Gastrocnemius medialis (tissue), 4 donors: ENCODE data around the gene BRD8. TPM values are rescaled to one million over a fixed set of nuclear protein-coding genes. Genes with fewer than 3 reads are reported as not detected.

ENCODE experiments used
- ATAC-seq, 2 donors: fragments of 150-250 bp; one replicate each; pipeline ENCODE4 v1.9.1; 2016
- DNase-seq, 2 donors: peaks; one replicate each; pipeline ENCODE4 v3.0.0-alpha.2; 2019
- H3K27ac ChIP-seq, 4 donors: fragments of 200-600 bp; sonication (generic); 1 replicate in 1 of 4; 2 replicates in 3 of 4; pipeline ENCODE4 v1.5.1; 2016 to 2018; ENCODE audit warnings: mild to moderate bottlenecking in 2 of 4, moderate library complexity in 1 of 4
- H3K27me3 ChIP-seq, 3 donors: fragments of 200-600 bp; sonication (generic) in 2 of 3; 1 replicate in 1 of 3; 2 replicates in 2 of 3; pipeline versions ENCODE4 v1.5.1 to v1.6.0; 2016 to 2019; ENCODE audit warnings: mild to moderate bottlenecking in 1 of 3, moderate library complexity in 1 of 3
- H3K36me3 ChIP-seq, 2 donors: fragments of 200-600 bp; sonication (generic) in 1 of 2; one replicate each; pipeline ENCODE4 v1.5.1; 2017 to 2018
- H3K4me1 ChIP-seq, 2 donors: fragments of 200-600 bp; sonication (generic) in 1 of 2; one replicate each; pipeline ENCODE4 v1.5.1; 2016 to 2017; ENCODE audit warnings: mild to moderate bottlenecking in 2 of 2
- H3K4me3 ChIP-seq, 4 donors: fragments of 200-600 bp; sonication (generic) in 3 of 4; 1 replicate in 1 of 4; 2 replicates in 3 of 4; pipeline ENCODE4 v1.5.1; 2016 to 2019; ENCODE audit warnings: mild to moderate bottlenecking in 2 of 4
- H3K9me3 ChIP-seq, 3 donors: fragments of 200-600 bp; sonication (generic) in 2 of 3; 1 replicate in 1 of 3; 2 replicates in 2 of 3; pipeline ENCODE4 v1.5.1; 2016 to 2019
- CTCF ChIP-seq, 5 experiments: fragments of 450-650 bp in 3 of 5; fragments of 200-600 bp in 2 of 5; sonication (generic) in 2 of 5; IDR thresholded peaks in 4 of 5; conservative IDR thresholded peaks in 1 of 5; 1 replicate in 4 of 5; 2 replicates in 1 of 5; pipeline ENCODE4 v1.5.1; 2016 to 2019; ENCODE audit warnings: antibody characterized with exemption in 5 of 5, mild to moderate bottlenecking in 3 of 5, moderate library complexity in 3 of 5
- POLR2A ChIP-seq, 2 donors: fragments of 450-650 bp; IDR thresholded peaks; one replicate each; pipeline ENCODE4 v1.6.1; 2017; ENCODE audit warnings: antibody characterized with exemption in 2 of 2, mild to moderate bottlenecking in 2 of 2, moderate library complexity in 2 of 2
- in situ Hi-C, 4 donors: fragments of 200-750 bp; cut with MboI; loops; one replicate each; pipeline versions ENCODE4 v1.15.0 to v1.8.0; 2017; ENCODE audit warnings: low sequenced_read_pairs in 4 of 4
- intact Hi-C: fragments of 100-400 bp; cut with DNase I; formaldehyde crosslinking; loops from one replicate; pipeline ENCODE4 v1.15.1; 2023; ENCODE audit warnings: low total_unique reads
- total RNA-seq, 4 donors: library from RNA; depleted of rRNA; stranded (reverse); fragments of >200 nt; gene quantifications; one replicate each; pipeline versions ENCODE4 v1.1.0 to v1.2.3, GENCODE V29; 2016

The BRD8 gene
- total RNA-seq: 10 to 100 TPM; 20.2 to 28.0 (median 24.1) TPM

GRCh38 chr5:138178516-138179276, at the start of gene BRD8, which contains the start of gene KIF20A:
Gene BRD8 (minus strand): TSS chr5:138178630. CDS start chr5:138178614, 16 bp downstream.
Gene KIF20A (plus strand): TSS chr5:138179112. CDS start chr5:138179681, 569 bp downstream.
- H3K4me1 ChIP-seq: peaks cover 17 to 19% of the 10 kb centered on the region in 2 donors
- peak within 1 kb of the TSS; percentile 88 to 96 (median 95) for H3K27ac ChIP-seq
- ATAC-seq (peak; percentile 99), DNase-seq (peak; percentile 95 to 98)
- H3K4me3 ChIP-seq: peak within 1 kb of the TSS; percentile 80 to 95 (median 92)
- intact Hi-C loops (loop anchor here (2.0 to 5.0 kb wide), 3 partner anchors 34 to 426 kb away; partner anchors contain the start of genes CDC23 and HNRNPA0), in situ Hi-C loops (no loop called here)
- H3K36me3 ChIP-seq: peaks cover 0 to 28% of the 10 kb centered on the region in 2 donors
- H3K27me3 ChIP-seq: no peaks in the 10 kb centered on the region
- no peaks in the 10 kb centered on the region for H3K9me3 ChIP-seq
- TF ChIP-seq CTCF (IDR thresholded peaks at IDR 0.05 in 4 of 5, conservative IDR thresholded peaks at IDR 0.05 in 1 of 5) (no peak), POLR2A (IDR thresholded peaks at IDR 0.05) (peak in 1 of 2 donors; percentile 48)

- DNase-seq (no peak), ATAC-seq (no peak)
- peaks cover 0 to 7% (median 0%) of the 10 kb centered on the region in 3 donors for H3K9me3 ChIP-seq
- TF ChIP-seq POLR2A (IDR thresholded peaks at IDR 0.05): no peak
- no peak for TF ChIP-seq CTCF (IDR thresholded peaks at IDR 0.05 in 4 of 5, conservative IDR thresholded peaks at IDR 0.05 in 1 of 5)
- no peaks in the 10 kb centered on the region for H3K27me3 ChIP-seq
- intact Hi-C loops: no loop called here
- H3K4me1 ChIP-seq: peaks cover 0 to 3% of the 10 kb centered on the region in 2 donors
- H3K36me3 ChIP-seq: no peaks in the 10 kb centered on the region
- in situ Hi-C loops: loop anchor here in 2 of 4 donors (10.0 kb wide), 2 partner anchors 178 to 188 kb away; no protein-coding TSS in a partner anchor
- H3K27ac ChIP-seq: no peak overlapping the region
- no peak overlapping the region for H3K4me3 ChIP-seq
These were observed 48.5 kb upstream of the BRD8 start for GRCh38 chr5:138226910-138227309.

GRCh38 chr5:138224712-138225111, 46.3 kb upstream of the BRD8 start:
- intact Hi-C loops: loop anchor here (5.0 kb wide), 2 partner anchors 58 to 128 kb away; partner anchors contain the start of gene KDM3B
- in situ Hi-C loops: loop anchor here in 3 of 4 donors (10.0 to 25.0 kb wide), 3 partner anchors 180 to 190 kb away; no protein-coding TSS in a partner anchor
- no peak for ATAC-seq
- Histone ChIP-seq H3K36me3 (no peaks in the 10 kb centered on the region), H3K4me1 (peaks cover 0 to 3% of the 10 kb centered on the region in 2 donors), H3K27me3 (no peaks in the 10 kb centered on the region), H3K9me3 (peaks cover 0 to 7% (median 0%) of the 10 kb centered on the region in 3 donors), H3K4me3 (no peak overlapping the region), H3K27ac (no peak overlapping the region)
- no peak for DNase-seq
- TF ChIP-seq CTCF (IDR thresholded peaks at IDR 0.05 in 4 of 5, conservative IDR thresholded peaks at IDR 0.05 in 1 of 5) (no peak), POLR2A (IDR thresholded peaks at IDR 0.05) (no peak)

- in situ Hi-C loops (loop anchor here in 3 of 4 donors (10.0 to 25.0 kb wide), 3 partner anchors 181 to 191 kb away; no protein-coding TSS in a partner anchor), intact Hi-C loops (loop anchor here (5.0 kb wide), 2 partner anchors 59 to 129 kb away; partner anchors contain the start of gene KDM3B)
- DNase-seq (no peak), ATAC-seq (no peak)
- H3K4me1 ChIP-seq: peaks cover 0 to 3% of the 10 kb centered on the region in 2 donors
- no peak for TF ChIP-seq CTCF (IDR thresholded peaks at IDR 0.05 in 4 of 5, conservative IDR thresholded peaks at IDR 0.05 in 1 of 5)
- no peak for TF ChIP-seq POLR2A (IDR thresholded peaks at IDR 0.05)
- H3K4me3 ChIP-seq: no peak overlapping the region
- H3K27ac ChIP-seq: no peak overlapping the region
- no peaks in the 10 kb centered on the region for H3K36me3 ChIP-seq
- H3K9me3 ChIP-seq: peaks cover 0 to 7% (median 0%) of the 10 kb centered on the region in 3 donors
- no peaks in the 10 kb centered on the region for H3K27me3 ChIP-seq
These were observed 45.1 kb upstream of the BRD8 start for GRCh38 chr5:138223532-138223931.
